RWPE2 (cell line): ENCODE measurements around the gene CCDC40.
A peak's percentile ranks its signal among the peaks of the same experiment; 100 is the strongest.

Experiments used
- ATAC-seq: fragments of 200-7000 bp; cut with Tn5 transposase; 3 replicates; pipeline ENCODE4 v1.9.1; 2021; ENCODE audit warnings: low read depth
- DNase-seq: peaks from one replicate; pipeline ENCODE4 v3.0.0-alpha.2; 2020; ENCODE audit warnings: low spot score
- H3K27ac ChIP-seq: fragments of 450-650 bp; 2 replicates; pipeline ENCODE4 v1.5.1; 2017; ENCODE audit warnings: mild to moderate bottlenecking; ENCODE audit not compliant: poor library complexity, severe bottlenecking
- H3K27me3 ChIP-seq: fragments of 250-450 bp; sonication (Bioruptor Pico); 2 replicates; pipeline ENCODE4 v1.5.1; 2021; ENCODE audit warnings: mild to moderate bottlenecking, moderate library complexity; ENCODE audit not compliant: insufficient read depth, poor library complexity, severe bottlenecking
- H3K36me3 ChIP-seq: fragments of 250-450 bp; sonication (Bioruptor Pico); 2 replicates; pipeline ENCODE4 v1.5.1; 2020; ENCODE audit warnings: low read depth, mild to moderate bottlenecking, moderate library complexity
- H3K4me1 ChIP-seq: fragments of 250-450 bp; sonication (Bioruptor Pico); 2 replicates; pipeline ENCODE4 v1.5.1; 2021; ENCODE audit warnings: mild to moderate bottlenecking, moderate library complexity; ENCODE audit not compliant: insufficient read depth, poor library complexity, severe bottlenecking
- H3K4me3 ChIP-seq: fragments of 250-450 bp; sonication (Bioruptor Pico); 2 replicates; pipeline ENCODE4 v1.5.1; 2021; ENCODE audit warnings: mild to moderate bottlenecking, moderate library complexity; ENCODE audit not compliant: severe bottlenecking
- H3K9me3 ChIP-seq: fragments of 250-450 bp; sonication (Bioruptor Pico); 2 replicates; pipeline ENCODE4 v1.5.1; 2021; ENCODE audit warnings: mild to moderate bottlenecking, moderate library complexity; ENCODE audit not compliant: severe bottlenecking
- TF ChIP-seq, protein P1 (sequence below): fragments of 450-650 bp; IDR thresholded peaks from one replicate; pipeline ENCODE4 v1.5.1; 2017; ENCODE audit warnings: mild to moderate bottlenecking, moderate library complexity; ENCODE audit not compliant: poor library complexity, severe bottlenecking

Gene CCDC40

GRCh38 chr17:80032614-80033171 lies 3.7 kb upstream of the CCDC40 start:
- no peak overlapping the region for H3K4me3 ChIP-seq
- DNase-seq = no peak
- TF ChIP-seq, protein P1, sequence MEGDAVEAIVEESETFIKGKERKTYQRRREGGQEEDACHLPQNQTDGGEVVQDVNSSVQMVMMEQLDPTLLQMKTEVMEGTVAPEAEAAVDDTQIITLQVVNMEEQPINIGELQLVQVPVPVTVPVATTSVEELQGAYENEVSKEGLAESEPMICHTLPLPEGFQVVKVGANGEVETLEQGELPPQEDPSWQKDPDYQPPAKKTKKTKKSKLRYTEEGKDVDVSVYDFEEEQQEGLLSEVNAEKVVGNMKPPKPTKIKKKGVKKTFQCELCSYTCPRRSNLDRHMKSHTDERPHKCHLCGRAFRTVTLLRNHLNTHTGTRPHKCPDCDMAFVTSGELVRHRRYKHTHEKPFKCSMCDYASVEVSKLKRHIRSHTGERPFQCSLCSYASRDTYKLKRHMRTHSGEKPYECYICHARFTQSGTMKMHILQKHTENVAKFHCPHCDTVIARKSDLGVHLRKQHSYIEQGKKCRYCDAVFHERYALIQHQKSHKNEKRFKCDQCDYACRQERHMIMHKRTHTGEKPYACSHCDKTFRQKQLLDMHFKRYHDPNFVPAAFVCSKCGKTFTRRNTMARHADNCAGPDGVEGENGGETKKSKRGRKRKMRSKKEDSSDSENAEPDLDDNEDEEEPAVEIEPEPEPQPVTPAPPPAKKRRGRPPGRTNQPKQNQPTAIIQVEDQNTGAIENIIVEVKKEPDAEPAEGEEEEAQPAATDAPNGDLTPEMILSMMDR = no peak
- no peaks in the 10 kb centered on the region for H3K27me3 ChIP-seq
- no peaks in the 10 kb centered on the region for H3K9me3 ChIP-seq
- no peak overlapping the region for H3K27ac ChIP-seq
- no peak for ATAC-seq
- 0 out of 2 replicates have a peak, but pooled peaks cover 2% of the 10 kb centered on the region for H3K36me3 ChIP-seq
- peaks cover 5% of the 10 kb centered on the region for H3K4me1 ChIP-seq

GRCh38 chr17:80033840-80034239 lies 2.6 kb upstream of the CCDC40 start:
- DNase-seq (no peak), ATAC-seq (no peak)
- Histone ChIP-seq H3K36me3 (no peaks in the 10 kb centered on the region), H3K4me3 (no peak overlapping the region), H3K9me3 (no peaks in the 10 kb centered on the region), H3K4me1 (peaks cover 5% of the 10 kb centered on the region), H3K27me3 (no peaks in the 10 kb centered on the region), H3K27ac (no peak overlapping the region)
- TF ChIP-seq, protein P1 = no peak

GRCh38 chr17:80034791-80035686 lies 1.4 kb upstream of the CCDC40 start:
- peak overlapping the region; percentile 25 for H3K27ac ChIP-seq
- peak overlapping the region; percentile 64 for H3K4me3 ChIP-seq
- TF ChIP-seq, protein P1 = no peak
- ATAC-seq (0 out of 3 replicates have a peak, but pooled peaks have one; percentile 5), DNase-seq (no peak)
- H3K36me3 ChIP-seq = no peaks in the 10 kb centered on the region
- H3K4me1 ChIP-seq = peaks cover 5% of the 10 kb centered on the region
- H3K27me3 ChIP-seq = no peaks in the 10 kb centered on the region
- H3K9me3 ChIP-seq = no peaks in the 10 kb centered on the region

- peak within 1 kb of the TSS; percentile 25 for H3K27ac ChIP-seq
These were observed 830 bp upstream of the CCDC40 start, which contains the start of gene TBC1D16 for GRCh38 chr17:80035687-80035936. TSS of gene TBC1D16 (minus strand) at chr17:80035872. CDS start at chr17:80013547, 22,325 bp downstream.

More at GRCh38 chr17:80035687-80035936, 830 bp upstream of the CCDC40 start, which contains the start of gene TBC1D16:
- ATAC-seq (no peak), DNase-seq (no peak)
- Histone ChIP-seq H3K27me3 (no peaks in the 10 kb centered on the region), H3K9me3 (no peaks in the 10 kb centered on the region), H3K4me3 (peak within 1 kb of the TSS; percentile 64), H3K4me1 (peaks cover 5% of the 10 kb centered on the region), H3K36me3 (no peaks in the 10 kb centered on the region)
- TF ChIP-seq, protein P1 = no peak
